HepG2 (cell line): ENCODE measurements around the gene FASTKD2. TPM values are rescaled to one million over a fixed set of nuclear protein-coding genes. Genes with fewer than 3 reads are reported as not detected.

Experiments used
- ATAC-seq: fragments of 200-7000 bp; cut with Tn5 transposase; 3 replicates; pipeline ENCODE4 v1.9.1; 2020; ENCODE audit warnings: mild to moderate bottlenecking, moderate library complexity
- BruUV-seq: library from RNA; stranded (reverse); fragments of 400-500 nt; replicated peaks from 2 replicates; lab custom pipeline; 2021; lab: Mats Ljungman, UMichigan
- CTCF ChIA-PET: fragments of 300-600 bp; formaldehyde crosslinking; extraction: SDS; loops from one replicate; lab custom pipeline; 2021; ENCODE audit warnings: low total read pairs, inconsistent platforms, low intra/inter-chr PET ratio; lab: Yijun Ruan, JAX
- POLR2A ChIA-PET: fragments of 350-600 bp; sonication (Branson Sonifier 250); formaldehyde crosslinking; loops from one replicate; lab custom pipeline; 2020; ENCODE audit warnings: antibody characterized with exemption, inconsistent platforms; lab: Yijun Ruan, JAX
- DNase-seq: peaks from one replicate; pipeline ENCODE4 v3.0.0-alpha.2; 2015; ENCODE audit warnings: low spot score
- FAIRE-seq: peaks from 3 replicates; lab custom pipeline; 2011; peaks lifted over from hg19 to GRCh38; lab: Jason Lieb, UNC
- H2AFZ ChIP-seq: one replicate; pipeline ENCODE4 v1.6.1; 2011; ENCODE audit warnings: low read length, inconsistent platforms
- H3K27ac ChIP-seq: fragments of 300-600 bp; 3 replicates; pipeline ENCODE4 v1.8.0; 2011; ENCODE audit warnings: mixed run types, mild to moderate bottlenecking, mixed read lengths, low read length, inconsistent platforms; ENCODE audit not compliant: insufficient read depth; ENCODE audit errors: extremely low read length
- H3K27me3 ChIP-seq, 2 experiments: fragments of 200-600 bp in 1 of 2; 2 replicates in 1 of 2; 3 replicates in 1 of 2; pipeline versions ENCODE4 v1.6.0 to v1.8.0; 2011; ENCODE audit warnings: low read length in 2 of 2, mild to moderate bottlenecking in 2 of 2, moderate library complexity in 2 of 2, inconsistent platforms in 1 of 2; ENCODE audit not compliant: insufficient read depth in 2 of 2, control insufficient read depth in 1 of 2
- H3K36me3 ChIP-seq, 2 experiments: fragments of 200-600 bp in 1 of 2; replicated peaks in 1 of 2; 2 replicates in 1 of 2; 3 replicates in 1 of 2; pipeline versions ENCODE4 v1.5.1 to v1.8.0; 2011; ENCODE audit warnings: low read length in 2 of 2, inconsistent platforms in 1 of 2; ENCODE audit not compliant: insufficient read depth in 2 of 2, control insufficient read depth in 1 of 2
- H3K4me1 ChIP-seq: 2 replicates; pipeline ENCODE4 v1.5.1; 2012; ENCODE audit warnings: low read length, inconsistent platforms; ENCODE audit not compliant: insufficient read depth
- H3K4me2 ChIP-seq: 2 replicates; pipeline ENCODE4 v1.6.0; 2011; ENCODE audit warnings: low read depth, low read length, inconsistent platforms
- H3K4me3 ChIP-seq, 3 experiments: fragments of 200-600 bp in 1 of 3; sonication (generic), shearing (Covaris generic) in 1 of 3; replicated peaks in 1 of 3; 2 replicates each; pipeline ENCODE4 v1.5.1; 2011 to 2016; ENCODE audit warnings: low read length in 3 of 3, inconsistent platforms in 2 of 3, low read depth in 2 of 3, mild to moderate bottlenecking in 2 of 3, control low read depth in 1 of 3, mixed read lengths in 1 of 3; ENCODE audit not compliant: insufficient read depth in 1 of 3
- H3K79me2 ChIP-seq: one replicate; pipeline ENCODE4 v1.6.1; 2011; ENCODE audit warnings: low read length, inconsistent platforms; ENCODE audit not compliant: insufficient read depth
- H3K9ac ChIP-seq: 2 replicates; pipeline ENCODE4 v1.6.0; 2011; ENCODE audit warnings: mild to moderate bottlenecking, low read depth, low read length, inconsistent platforms; ENCODE audit not compliant: insufficient read depth
- H3K9me3 ChIP-seq: 2 replicates; pipeline ENCODE4 v1.5.1; 2012; ENCODE audit warnings: mild to moderate bottlenecking, low read length
- H4K20me1 ChIP-seq: 2 replicates; pipeline ENCODE4 v1.6.0; 2011; ENCODE audit warnings: inconsistent platforms, mild to moderate bottlenecking, low read length, moderate library complexity; ENCODE audit not compliant: insufficient read depth
- AGO2 ChIP-seq: fragments of 200-400 bp; formaldehyde crosslinking; optimal IDR thresholded peaks from 2 replicates; pipeline ENCODE3; 2017; ENCODE audit warnings: mild to moderate bottlenecking, low read depth, low read length, moderate library complexity
- CEBPB ChIP-seq: IDR thresholded peaks from 2 replicates; pipeline ENCODE4 v1.6.1; 2011; ENCODE audit warnings: low read depth, low read length, improper control_type of control experiment, borderline replicate concordance
- GZF1 ChIP-seq: sonication (generic); formaldehyde crosslinking; IDR thresholded peaks from 2 replicates; pipeline ENCODE4 v1.5.1; 2020; ENCODE audit warnings: mild to moderate bottlenecking, missing genetic modification reagents
- HIVEP1 ChIP-seq: sonication (generic); formaldehyde crosslinking; IDR thresholded peaks from 2 replicates; pipeline ENCODE4 v1.4.0; 2020; ENCODE audit warnings: mild to moderate bottlenecking, missing genetic modification reagents
- MAF1 ChIP-seq: sonication (generic); formaldehyde crosslinking; IDR thresholded peaks from 2 replicates; pipeline ENCODE4 v1.5.0; 2020; ENCODE audit warnings: missing genetic modification reagents, borderline replicate concordance
- MED8 ChIP-seq: sonication (generic); formaldehyde crosslinking; IDR thresholded peaks from 2 replicates; pipeline ENCODE4 v1.8.1; 2023; ENCODE audit warnings: mild to moderate bottlenecking, missing genetic modification reagents; ENCODE audit not compliant: insufficient replicate concordance
- NR3C1 ChIP-seq: sonication (generic); formaldehyde crosslinking; IDR thresholded peaks from 2 replicates; pipeline ENCODE4 v1.4.0; 2020; ENCODE audit warnings: missing genetic modification reagents
- NRL ChIP-seq: sonication (generic); formaldehyde crosslinking; IDR thresholded peaks from 2 replicates; pipeline ENCODE4 v1.5.0; 2020; ENCODE audit warnings: missing genetic modification reagents, mild to moderate bottlenecking, moderate library complexity, borderline replicate concordance
- RAD51 ChIP-seq: fragments of 450-650 bp; IDR thresholded peaks from 2 replicates; pipeline ENCODE4 v1.6.1; 2016; ENCODE audit warnings: borderline replicate concordance
- SYNCRIP ChIP-seq: fragments of 200-400 bp; formaldehyde crosslinking; IDR thresholded peaks from 2 replicates; pipeline ENCODE4 v1.6.1; 2018; ENCODE audit warnings: mild to moderate bottlenecking, low read depth, low read length; ENCODE audit not compliant: insufficient read depth
- ZNF260 ChIP-seq: sonication (generic); formaldehyde crosslinking; IDR thresholded peaks from 2 replicates; pipeline ENCODE4 v1.4.0; 2020; ENCODE audit warnings: missing genetic modification reagents, low read depth, mild to moderate bottlenecking, borderline replicate concordance
- whole genome bisulfite sequencing: methylation state at CpG from one replicate; pipeline ENCODE4 v1.1.6; 2017; ENCODE audit warnings: low lambda C conversion rate; 5-methylcytosine and 5-hydroxymethylcytosine counted together
- in situ Hi-C: cut with HindIII; loops from 2 replicates; pipeline ENCODE4 v1.10.0; 2017; ENCODE audit warnings: low pct_unique_long_range_greater_than_20kb; ENCODE audit not compliant: extremely low pct_ligation_motif_present
- intact Hi-C: fragments of 100-400 bp; cut with micrococcal nuclease; formaldehyde crosslinking; loops from one replicate; pipeline ENCODE4 v1.10.0; 2022; ENCODE audit not compliant: unreplicated experiment
- polyA plus RNA-seq, 8 experiments: library from polyadenylated mRNA; depleted of rRNA in 3 of 8; stranded (reverse) in 7 of 8; unstranded in 1 of 8; fragments of >200 nt; fragmentation: Illumina TruSeq in 4 of 8; extraction: Trizol in 4 of 8; gene quantifications; 2 replicates each; pipeline versions ENCODE4 v1.2.1 to v1.2.3, GENCODE V29; 2011 to 2016; ENCODE audit warnings: low read depth in 4 of 8, missing spikeins in 1 of 8, mixed read lengths in 1 of 8; ENCODE audit not compliant: insufficient read depth in 1 of 8
- total RNA-seq, 5 experiments: library from RNA; depleted of rRNA; stranded (reverse); fragments of >200 nt; fragmentation: Illumina TruSeq; extraction: Trizol; gene quantifications; 2 replicates each; pipeline ENCODE4 v1.2.3, GENCODE V29; 2016; ENCODE audit warnings: low read depth in 1 of 5
- TF ChIP-seq, protein P1 (sequence below): sonication (generic); formaldehyde crosslinking; IDR thresholded peaks from 2 replicates; pipeline ENCODE4 v1.4.0; 2020; ENCODE audit warnings: missing genetic modification reagents
- TF ChIP-seq, protein P2 (sequence below): sonication (generic); formaldehyde crosslinking; IDR thresholded peaks from 2 replicates; pipeline ENCODE4 v1.5.0; 2020; ENCODE audit warnings: missing genetic modification reagents
- TF ChIP-seq, protein P3 (sequence below): sonication (generic); formaldehyde crosslinking; IDR thresholded peaks from 2 replicates; pipeline ENCODE4 v1.5.0; 2020; ENCODE audit warnings: missing genetic modification reagents

FASTKD2 gene
- total and polyA plus RNA-seq, 2 of the 13 experiments (the other 11 are each of a cell fraction or from before 2014, with no cell fraction given) = 41.1 to 77.8 TPM

DNA sequence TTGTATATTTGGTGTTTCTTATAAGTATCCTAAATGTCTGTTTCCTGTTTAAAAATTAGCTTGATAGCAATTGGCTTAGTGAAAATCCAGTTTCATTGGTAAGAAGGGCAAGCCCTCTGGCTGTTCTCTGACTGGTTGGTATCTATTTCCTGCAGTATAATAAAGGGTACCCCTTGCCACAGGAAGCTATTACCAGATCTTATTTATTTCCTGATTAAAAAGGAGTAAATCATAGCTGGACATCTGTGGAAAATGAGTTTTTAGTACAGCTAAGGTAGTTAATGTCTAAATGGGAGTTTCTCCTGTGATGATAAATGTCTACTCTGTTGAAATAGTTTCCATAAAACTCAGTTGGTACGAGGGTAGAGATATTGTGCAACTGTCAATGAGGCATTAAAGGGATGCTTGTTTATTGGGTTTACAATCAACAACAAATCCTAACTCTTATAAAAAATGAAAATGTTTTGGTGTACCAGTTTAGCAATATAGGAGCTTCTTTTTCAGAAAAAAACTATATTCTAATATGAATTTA is 58.7 kb downstream of the FASTKD2 start:
- WGBS = 13% methylated on average over 1 of the region's 1 CpG
- intact Hi-C loops = no loop called here

DNA sequence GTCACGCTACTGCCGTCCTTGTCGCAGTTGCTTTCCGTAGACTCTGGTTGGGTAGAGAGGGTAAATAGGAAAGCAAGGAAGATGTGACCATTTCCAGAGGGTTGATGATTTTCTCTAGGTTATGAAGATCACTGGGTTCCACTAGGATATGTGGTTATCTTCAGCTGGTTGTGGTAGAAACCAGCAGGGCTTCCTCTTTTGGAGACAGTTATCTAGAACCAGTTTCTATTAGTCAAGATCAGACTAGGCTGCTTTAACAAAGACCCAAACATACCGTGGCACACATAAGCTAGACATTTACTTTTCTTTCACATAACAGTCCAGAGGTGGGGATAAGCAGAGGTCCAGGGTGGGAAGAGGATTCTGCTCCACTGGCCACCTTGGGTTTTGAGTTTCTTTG is 59.6 kb downstream of the FASTKD2 start:
- no peak overlapping the region for H3K9ac ChIP-seq
- peaks cover 7% of the 10 kb centered on the region for H3K4me1 ChIP-seq
- H4K20me1 ChIP-seq = no peaks in the 10 kb centered on the region
- FAIRE-seq (no peak), DNase-seq (no peak), ATAC-seq (no peak)
- no peaks in the 10 kb centered on the region for H3K9me3 ChIP-seq
- WGBS = 81% methylated on average over 5 of the region's 5 CpGs
- H3K4me2 ChIP-seq = no peak overlapping the region
- H3K27me3 ChIP-seq = no peaks in the 10 kb centered on the region
- CTCF ChIA-PET = no interaction called here
- H3K36me3 ChIP-seq = no peaks in the 10 kb centered on the region
- in situ Hi-C loops = no loop called here
- no TSS peak for BruUV-seq
- H3K4me3 ChIP-seq = no peak overlapping the region
- H3K79me2 ChIP-seq = no peaks in the 10 kb centered on the region
- no peak overlapping the region for H2AFZ ChIP-seq
- intact Hi-C loops = no loop called here
- POLR2A ChIA-PET = no interaction called here
- no peak overlapping the region for H3K27ac ChIP-seq
- no peak for TF ChIP-seq NR3C1
- TF ChIP-seq, protein P1, sequence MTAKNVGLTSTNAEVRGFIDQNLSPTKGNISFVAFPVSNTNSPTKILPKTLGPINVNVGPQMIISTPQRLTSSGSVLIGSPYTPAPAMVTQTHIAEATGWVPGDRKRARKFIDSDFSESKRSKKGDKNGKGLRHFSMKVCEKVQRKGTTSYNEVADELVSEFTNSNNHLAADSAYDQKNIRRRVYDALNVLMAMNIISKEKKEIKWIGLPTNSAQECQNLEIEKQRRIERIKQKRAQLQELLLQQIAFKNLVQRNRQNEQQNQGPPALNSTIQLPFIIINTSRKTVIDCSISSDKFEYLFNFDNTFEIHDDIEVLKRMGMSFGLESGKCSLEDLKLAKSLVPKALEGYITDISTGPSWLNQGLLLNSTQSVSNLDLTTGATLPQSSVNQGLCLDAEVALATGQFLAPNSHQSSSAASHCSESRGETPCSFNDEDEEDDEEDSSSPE (CRISPR knock-in tag) = no peak
- TF ChIP-seq, protein P2, sequence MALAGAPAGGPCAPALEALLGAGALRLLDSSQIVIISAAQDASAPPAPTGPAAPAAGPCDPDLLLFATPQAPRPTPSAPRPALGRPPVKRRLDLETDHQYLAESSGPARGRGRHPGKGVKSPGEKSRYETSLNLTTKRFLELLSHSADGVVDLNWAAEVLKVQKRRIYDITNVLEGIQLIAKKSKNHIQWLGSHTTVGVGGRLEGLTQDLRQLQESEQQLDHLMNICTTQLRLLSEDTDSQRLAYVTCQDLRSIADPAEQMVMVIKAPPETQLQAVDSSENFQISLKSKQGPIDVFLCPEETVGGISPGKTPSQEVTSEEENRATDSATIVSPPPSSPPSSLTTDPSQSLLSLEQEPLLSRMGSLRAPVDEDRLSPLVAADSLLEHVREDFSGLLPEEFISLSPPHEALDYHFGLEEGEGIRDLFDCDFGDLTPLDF (CRISPR knock-in tag) = no peak
- TF ChIP-seq SYNCRIP = no peak
- no peak for TF ChIP-seq RAD51
- TF ChIP-seq MAF1 (CRISPR knock-in tag) = no peak
- TF ChIP-seq NRL (CRISPR knock-in tag) = no peak
- TF ChIP-seq, protein P3, sequence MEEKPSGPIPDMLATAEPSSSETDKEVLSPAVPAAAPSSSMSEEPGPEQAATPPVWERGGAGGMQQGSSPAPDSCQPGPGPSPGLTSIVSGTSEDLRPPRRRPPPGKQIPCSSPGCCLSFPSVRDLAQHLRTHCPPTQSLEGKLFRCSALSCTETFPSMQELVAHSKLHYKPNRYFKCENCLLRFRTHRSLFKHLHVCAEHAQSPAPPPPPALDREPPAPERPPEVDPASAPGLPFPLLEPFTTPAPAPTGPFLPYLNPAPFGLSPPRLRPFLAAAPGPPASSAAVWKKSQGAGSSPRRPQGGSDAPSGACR (CRISPR knock-in tag) = no peak
- no peak for TF ChIP-seq AGO2
- TF ChIP-seq ZNF260 (CRISPR knock-in tag) = no peak
- no peak for TF ChIP-seq MED8

More for the DNA sequence above, 58.7 kb downstream of the FASTKD2 start:
- in situ Hi-C loops = no loop called here
- Histone ChIP-seq H3K36me3 (no peaks in the 10 kb centered on the region), H4K20me1 (no peaks in the 10 kb centered on the region), H3K27me3 (no peaks in the 10 kb centered on the region), H3K4me1 (peaks cover 7% of the 10 kb centered on the region), H3K9ac (no peak overlapping the region), H2AFZ (no peak overlapping the region), H3K4me3 (no peak overlapping the region), H3K27ac (no peak overlapping the region), H3K79me2 (no peaks in the 10 kb centered on the region), H3K4me2 (no peak overlapping the region), H3K9me3 (no peaks in the 10 kb centered on the region)
- TF ChIP-seq HIVEP1 (CRISPR knock-in tag) (no peak), GZF1 (CRISPR knock-in tag) (no peak), CEBPB (peak; percentile 34; the same call in 1 of the 2 replicates)
- ChIA-PET CTCF (no interaction called here), POLR2A (no interaction called here)
- no TSS peak for BruUV-seq
- ATAC-seq (no peak), FAIRE-seq (no peak), DNase-seq (no peak)
